ENCODE measurements around the gene CCNJ.

The CCNJ gene

GRCh38 chr10:96061232-96061631 lies 17.8 kb downstream of the CCNJ start:
- no peak for DNase-seq

- no peak for DNase-seq
Measured at GRCh38 chr10:96072674-96073073, 29.3 kb downstream of the CCNJ start.

GRCh38 chr10:96073722-96074121 lies 30.3 kb downstream of the CCNJ start:
- no peak for DNase-seq

- DNase-seq: no peak
Measured at GRCh38 chr10:96074776-96075175, 31.4 kb downstream of the CCNJ start.

- DNase-seq: no peak
Measured at GRCh38 chr10:96075977-96076376, 32.6 kb downstream of the CCNJ start.

- DNase-seq: no peak
Measured at GRCh38 chr10:96077156-96077555, 33.8 kb downstream of the CCNJ start.

GRCh38 chr10:96082153-96082552 lies 38.8 kb downstream of the CCNJ start:
- no peak for DNase-seq

- no peak for DNase-seq
Measured at GRCh38 chr10:96082748-96083147, 39.4 kb downstream of the CCNJ start.

- no peak for DNase-seq
Measured at GRCh38 chr10:96089116-96089515, 45.7 kb downstream of the CCNJ start.

- peak; percentile 89 for DNase-seq
Measured at GRCh38 chr10:96089670-96090462, 46.5 kb downstream of the CCNJ start.

GRCh38 chr10:96090463-96090800 lies 47.0 kb downstream of the CCNJ start:
- no peak for DNase-seq

GRCh38 chr10:96092999-96093767 lies 49.8 kb downstream of the CCNJ start:
- DNase-seq: no peak

- DNase-seq: no peak
Measured at GRCh38 chr10:96093948-96094347, 50.6 kb downstream of the CCNJ start.

- no peak for DNase-seq
Measured at GRCh38 chr10:96096958-96097357, 53.6 kb downstream of the CCNJ start.

- no peak for DNase-seq
Measured at GRCh38 chr10:96097865-96098264, 54.5 kb downstream of the CCNJ start.

GRCh38 chr10:96107623-96108038 lies 64.2 kb downstream of the CCNJ start:
- DNase-seq: no peak

All from NCI-H2227 treated with DMSO at 0.1 percent for 48 hours (cell line).